ENCODE data around the gene GREB1. TPM values are rescaled to one million over a fixed set of nuclear protein-coding genes. Genes with fewer than 3 reads are reported as not detected.

GREB1 gene
- polyA plus RNA-seq, 1 of the 3 experiments (the other 2 are of a cell fraction) = 2.9 TPM

- ChIA-PET CTCF (interaction anchor here (0.6 to 3.4 kb wide), 3 partner anchors 45 to 1336 kb away, joined by 3 to 11 read pairs (median 3); no protein-coding TSS in a partner anchor), POLR2A (no interaction called here)
- H3K4me3 ChIP-seq (ENCODE audit: low read depth in 2 of 2, low read length in 1 of 2) = no peak overlapping the region
- no peaks in the 10 kb centered on the region for H3K79me2 ChIP-seq (ENCODE audit: insufficient read depth)
- H2AFZ ChIP-seq (ENCODE audit: low read depth) = no peak overlapping the region
- H3K27ac ChIP-seq (ENCODE audit: low read depth in 2 of 2, low read length in 1 of 2) = no peak overlapping the region
- TF ChIP-seq FOSL2 (IDR thresholded peaks at IDR 0.05; ENCODE audit: borderline replicate concordance, low read depth) (no peak), NRF1 (IDR thresholded peaks at IDR 0.05; ENCODE audit: low read depth, low read length) (no peak), PBX3 (IDR thresholded peaks at IDR 0.05) (no peak), CHD2 (IDR thresholded peaks at IDR 0.05; ENCODE audit: low read length, partially characterized antibody) (no peak), FOXJ3 (CRISPR knock-in tag; IDR thresholded peaks at IDR 0.05) (no peak), IRF3 (IDR thresholded peaks at IDR 0.05; ENCODE audit: low read depth, low read length) (no peak), RFX5 (IDR thresholded peaks at IDR 0.05; ENCODE audit: low read length) (no peak), CTCF (IDR thresholded peaks at IDR 0.05) (no peak), ZBTB33 (IDR thresholded peaks at IDR 0.05; ENCODE audit: borderline replicate concordance, low read depth) (no peak), USF1 (IDR thresholded peaks at IDR 0.05; ENCODE audit: borderline replicate concordance, low read depth) (no peak), JUND (IDR thresholded peaks at IDR 0.05) (no peak), NFIC (IDR thresholded peaks at IDR 0.05; ENCODE audit: borderline replicate concordance) (no peak), TEAD4 (IDR thresholded peaks at IDR 0.05; ENCODE audit: borderline replicate concordance, insufficient read depth) (no peak), GATA2 (CRISPR knock-in tag; IDR thresholded peaks at IDR 0.05) (no peak), POLR2AphosphoS5 (IDR thresholded peaks at IDR 0.05; ENCODE audit: low read depth, low read length) (no peak), TCF12 (IDR thresholded peaks at IDR 0.05) (no peak), RXRA (IDR thresholded peaks at IDR 0.05; ENCODE audit: borderline replicate concordance, low read depth) (no peak), SIN3A (IDR thresholded peaks at IDR 0.05; ENCODE audit: borderline replicate concordance, low read depth, low read length) (no peak)
- no peak for DNase-seq
- no peak overlapping the region for H3K4me2 ChIP-seq
- H4K20me1 ChIP-seq (ENCODE audit: insufficient read depth) = no peaks in the 10 kb centered on the region
- no peaks in the 10 kb centered on the region for H3K9me3 ChIP-seq
- no peaks in the 10 kb centered on the region for H3K9me2 ChIP-seq
- no peaks in the 10 kb centered on the region for H3F3A ChIP-seq (replicated peaks; ENCODE audit: insufficient read depth)
- peaks cover 0 to 41% of the 10 kb centered on the region in 2 experiments; a peak in 2 of 4 replicates for H3K4me1 ChIP-seq (ENCODE audit: control insufficient read depth in 1 of 2, insufficient read depth in 2 of 2, low read depth in 1 of 2, low read length in 1 of 2)
- no peaks in the 10 kb centered on the region for H3K36me3 ChIP-seq (replicated peaks in 1 of 2; ENCODE audit: control insufficient read depth in 1 of 2, insufficient read depth in 2 of 2, low read length in 1 of 2)
- WGBS (ENCODE audit: low lambda C conversion rate) = 87% methylated on average over 13 of the region's 13 CpGs
- H3K27me3 ChIP-seq (ENCODE audit: insufficient read depth) = peaks cover 16% of the 10 kb centered on the region; the same call in 1 of the 2 replicates
- no peak overlapping the region for H3K9ac ChIP-seq
These were observed 4.1 kb downstream of the GREB1 start for GRCh38 chr2:11537951-11538350.
